Ovary (tissue), 3 donors: ENCODE data around the gene ROBO3.

ENCODE experiments used
- CTCF ChIP-seq, 3 donors: fragments of 450-650 bp in 2 of 3; fragments of 200-600 bp in 1 of 3; IDR thresholded peaks; one replicate each; pipeline versions ENCODE4 v1.5.1 to v1.8.0; 2016 to 2022; ENCODE audit warnings: antibody characterized with exemption in 3 of 3, mild to moderate bottlenecking in 1 of 3
- POLR2A ChIP-seq: fragments of 450-650 bp; IDR thresholded peaks from one replicate; pipeline ENCODE4 v1.6.1; 2017; ENCODE audit warnings: antibody characterized with exemption, mild to moderate bottlenecking, moderate library complexity
- donor health status: DM: no; HTN: no; CAD: no.

- TF ChIP-seq POLR2A: no peak
- no peak for TF ChIP-seq CTCF (IDR thresholded peaks at IDR 0.05)
These were observed 21.9 kb downstream of the ROBO3 start for GRCh38 chr11:124886978-124887666.
